Activated CD8-positive, alpha-beta memory T cell treated with anti-CD3 and anti-CD28 coated beads for 24 hours (primary cell): ENCODE measurements around the gene PDZD4.

Experiments used
- DNase-seq: peaks from one replicate; pipeline ENCODE4 v3.0.0-alpha.2; 2020

The PDZD4 gene

DNA sequence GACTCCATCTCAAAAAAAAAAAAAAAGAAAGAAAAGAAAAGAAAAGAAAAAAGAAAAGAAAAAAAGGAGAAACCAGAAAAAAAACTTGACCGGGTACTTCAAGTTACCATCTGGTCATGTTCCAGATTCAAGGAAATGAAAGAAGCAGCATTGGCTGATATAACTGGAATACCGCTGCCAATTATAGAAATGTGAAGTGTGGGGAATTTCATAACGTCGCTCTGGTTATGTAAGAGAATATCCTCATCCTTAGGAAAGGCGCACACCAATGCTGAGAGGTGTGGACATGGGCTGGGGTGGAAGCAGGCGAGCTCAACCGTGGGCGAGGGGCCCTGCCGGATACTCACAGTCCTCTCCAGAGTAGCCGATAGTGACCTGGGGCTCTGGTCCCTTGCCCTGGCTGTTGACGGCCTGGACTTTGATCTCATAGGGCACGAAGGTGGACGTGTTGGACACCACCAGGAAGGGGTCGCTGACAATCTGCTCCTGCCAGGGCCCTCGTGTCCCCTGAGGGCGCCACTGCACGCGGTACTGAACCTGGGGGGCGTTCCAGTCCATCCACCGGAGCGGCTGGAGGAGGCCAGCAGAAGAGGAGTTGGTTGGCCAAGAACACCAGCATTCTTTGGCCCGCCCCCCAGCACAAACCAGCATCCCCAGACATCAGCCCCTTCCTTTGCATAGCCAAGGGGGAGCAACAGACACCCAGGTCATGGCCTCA, 36.1 kb upstream of the PDZD4 start:
- DNase-seq, result no peak

DNA sequence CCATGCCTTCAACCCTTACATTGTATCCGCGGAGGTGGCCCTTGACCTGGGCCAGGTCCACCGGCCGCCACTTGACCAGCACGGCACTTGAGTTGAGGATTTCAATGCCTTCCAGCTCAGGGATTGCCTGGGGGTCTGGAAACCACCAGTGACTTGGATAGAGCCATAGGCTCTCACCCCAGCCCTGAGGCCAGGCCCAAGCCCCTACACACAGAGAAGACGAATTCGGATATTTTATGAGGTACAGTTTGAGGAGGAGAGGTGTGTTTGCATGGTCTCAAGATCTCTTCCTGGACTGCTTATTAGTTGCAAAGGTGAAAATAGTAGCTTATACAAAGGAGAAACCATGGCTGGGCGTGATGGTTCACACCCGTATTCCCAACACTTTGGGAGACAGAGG, 35.3 kb upstream of the PDZD4 start:
- no peak for DNase-seq

- no peak for DNase-seq
Measured at GRCh38 chrX:153865321-153865580, 34.9 kb upstream of the PDZD4 start.

GRCh38 chrX:153864561-153865320, 34.4 kb upstream of the PDZD4 start:
- no peak for DNase-seq

DNA sequence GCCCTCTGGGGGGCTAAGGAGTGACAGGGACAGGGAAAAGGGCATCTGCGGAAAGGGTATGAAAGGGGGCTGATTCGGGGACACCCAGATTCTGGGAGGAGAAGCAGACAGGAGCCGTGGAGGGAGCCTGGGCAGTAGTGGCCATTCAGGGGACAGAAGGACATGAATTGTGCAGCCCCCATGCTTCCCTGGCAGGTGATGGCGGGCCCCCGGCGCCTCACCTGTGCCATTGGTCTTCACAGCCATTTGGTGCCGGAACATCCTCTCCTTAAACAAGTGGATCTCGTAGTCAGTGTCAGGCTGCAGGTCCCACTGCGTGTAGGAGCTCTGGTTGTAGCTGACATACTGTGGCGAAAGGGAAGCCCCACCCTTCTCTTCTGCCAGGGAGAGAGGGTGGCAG, 33.8 kb upstream of the PDZD4 start:
- DNase-seq, result no peak

- DNase-seq, result no peak
Measured at GRCh38 chrX:153863251-153863991, 33.1 kb upstream of the PDZD4 start.

DNA sequence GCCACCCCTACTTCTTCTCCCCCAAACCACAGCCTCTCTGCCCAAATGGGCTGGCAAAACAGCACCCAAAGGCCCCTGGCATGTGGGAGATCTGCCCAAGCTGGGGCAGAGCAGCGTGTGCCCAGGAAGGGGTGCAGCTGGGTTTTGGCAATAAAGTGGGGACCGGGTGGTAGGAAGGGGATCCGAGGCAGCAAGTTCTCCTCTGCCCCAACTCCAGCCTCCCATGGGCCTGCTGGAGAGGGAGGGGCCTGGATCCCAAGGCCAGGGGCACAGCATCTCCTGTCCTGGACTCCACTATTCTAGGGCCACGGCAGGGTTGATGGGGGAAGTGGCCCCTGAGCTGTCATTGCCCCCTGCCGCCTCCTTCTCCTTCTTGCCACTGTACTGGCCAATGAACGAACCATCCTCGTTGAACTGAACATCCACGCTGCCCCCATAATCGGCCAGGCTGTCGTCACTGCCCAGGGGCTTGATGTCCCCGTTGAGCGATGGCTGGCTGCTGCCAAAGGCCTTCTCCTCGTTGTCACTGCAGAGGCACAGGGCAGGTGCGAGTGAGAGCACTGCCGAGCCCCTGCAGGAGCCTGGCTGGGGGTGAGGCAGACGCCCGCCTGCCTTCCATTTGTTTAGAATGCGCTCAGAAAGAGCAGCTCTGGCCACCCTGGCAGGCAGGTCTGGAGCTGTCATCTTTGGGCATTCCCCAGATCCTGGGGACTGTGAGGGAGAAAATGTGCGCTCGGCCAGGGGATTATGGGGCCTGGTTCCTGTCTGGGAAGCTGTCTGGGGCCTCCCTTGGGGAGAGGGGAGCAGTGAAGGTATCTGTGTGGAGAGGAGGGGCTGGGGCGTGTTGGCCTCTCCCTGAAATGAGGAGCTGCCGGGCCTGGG, 32.3 kb upstream of the PDZD4 start:
- DNase-seq, result no peak

DNA sequence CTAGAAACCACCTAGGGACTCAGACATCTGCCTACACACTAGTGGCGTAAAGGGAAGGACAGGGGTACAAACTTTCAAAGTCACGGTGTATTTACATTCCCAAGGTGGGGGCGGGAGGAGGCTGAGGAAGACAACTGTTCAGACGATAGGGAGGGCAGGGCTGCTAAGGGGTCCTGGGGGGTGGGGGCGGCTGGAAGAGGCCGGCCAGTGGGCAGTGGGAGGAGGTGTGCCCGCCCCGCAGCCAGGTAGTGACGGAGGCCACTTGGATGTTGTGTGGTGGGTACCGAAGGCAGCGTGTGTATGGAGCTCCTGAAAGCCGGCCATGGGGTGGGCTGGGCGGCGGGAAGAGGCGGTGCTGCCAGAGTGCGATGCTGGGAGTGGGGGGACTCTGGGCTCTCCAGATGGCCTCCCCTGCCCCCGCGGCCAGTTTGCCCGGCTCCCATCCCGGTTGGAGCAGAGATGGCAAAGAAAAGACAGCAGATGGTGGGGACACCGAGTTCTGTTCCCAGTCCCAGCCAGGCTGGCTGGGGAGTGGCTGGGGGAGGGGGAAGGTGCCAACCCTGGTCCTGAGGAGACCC, 31.5 kb upstream of the PDZD4 start:
- no peak for DNase-seq

- no peak for DNase-seq
Measured at GRCh38 chrX:153861151-153861550, 30.8 kb upstream of the PDZD4 start.

DNA sequence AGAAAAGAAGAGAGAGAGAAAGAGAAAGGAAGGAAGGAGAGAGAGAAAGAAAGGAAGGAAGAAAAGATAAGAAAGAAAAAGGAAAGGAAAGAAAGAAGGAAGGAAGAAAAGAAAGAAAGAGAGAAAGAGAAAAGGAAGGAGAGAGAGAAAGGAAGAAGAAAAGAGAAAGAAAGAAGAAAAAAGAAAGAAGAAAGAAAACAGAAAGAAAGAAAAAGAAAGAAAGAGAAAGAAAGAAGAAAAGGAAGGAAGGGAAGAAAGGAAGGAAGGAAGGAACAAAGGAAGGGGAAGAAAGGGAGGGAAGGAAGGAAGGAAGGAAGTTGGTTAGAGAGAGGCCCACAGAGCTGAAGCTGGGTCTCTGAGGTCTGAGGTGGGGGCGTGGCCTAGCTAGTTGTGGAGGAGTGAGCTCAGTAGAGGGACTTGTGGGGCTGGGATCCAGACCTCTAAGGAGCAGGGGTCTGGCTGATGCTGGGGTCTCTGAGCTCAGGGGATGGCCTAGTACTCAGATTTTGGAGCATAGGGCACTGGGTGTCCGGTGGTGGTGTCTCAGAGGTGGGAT, 27.1 kb upstream of the PDZD4 start:
- no peak for DNase-seq

GRCh38 chrX:153854702-153855101, 24.4 kb upstream of the PDZD4 start:
- DNase-seq, result no peak

- no peak for DNase-seq
Measured at GRCh38 chrX:153853902-153854267, 23.5 kb upstream of the PDZD4 start.

DNA sequence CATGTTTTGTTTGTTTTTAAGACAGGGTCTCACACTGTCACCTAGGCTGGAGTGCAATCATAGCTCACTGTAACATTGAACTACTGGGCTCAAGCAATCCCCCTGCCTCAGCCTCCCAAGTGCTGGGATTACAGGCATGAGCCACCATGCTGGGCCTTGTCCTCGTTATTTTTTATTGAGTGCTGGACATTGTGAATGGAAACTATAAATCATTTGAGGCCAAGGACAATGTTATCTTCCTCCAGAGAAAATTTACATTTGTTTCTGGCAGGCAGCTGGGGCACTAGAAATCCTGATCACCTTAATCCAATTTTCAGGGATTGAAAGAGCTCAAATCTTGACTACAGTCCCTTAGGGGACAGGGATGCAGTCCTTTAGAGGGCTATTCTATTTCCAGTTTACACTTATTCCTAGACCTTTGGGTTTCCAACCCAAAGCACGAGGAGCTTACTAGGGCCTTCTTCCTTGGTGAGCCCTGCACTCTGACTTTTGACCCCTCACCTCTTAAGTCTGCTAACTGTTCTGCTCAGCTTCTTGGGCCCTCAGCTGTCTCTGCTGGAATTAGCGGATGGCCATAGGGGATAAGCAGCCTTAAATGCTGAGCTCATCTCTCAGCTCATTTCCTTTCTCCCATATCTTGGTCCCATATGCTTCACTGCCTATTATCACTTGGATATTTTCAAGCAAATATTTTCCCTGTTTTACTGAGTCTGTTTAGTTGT, 23.0 kb upstream of the PDZD4 start:
- no peak for DNase-seq

- DNase-seq, result no peak
Measured at GRCh38 chrX:153851981-153852380, 21.6 kb upstream of the PDZD4 start.

DNA sequence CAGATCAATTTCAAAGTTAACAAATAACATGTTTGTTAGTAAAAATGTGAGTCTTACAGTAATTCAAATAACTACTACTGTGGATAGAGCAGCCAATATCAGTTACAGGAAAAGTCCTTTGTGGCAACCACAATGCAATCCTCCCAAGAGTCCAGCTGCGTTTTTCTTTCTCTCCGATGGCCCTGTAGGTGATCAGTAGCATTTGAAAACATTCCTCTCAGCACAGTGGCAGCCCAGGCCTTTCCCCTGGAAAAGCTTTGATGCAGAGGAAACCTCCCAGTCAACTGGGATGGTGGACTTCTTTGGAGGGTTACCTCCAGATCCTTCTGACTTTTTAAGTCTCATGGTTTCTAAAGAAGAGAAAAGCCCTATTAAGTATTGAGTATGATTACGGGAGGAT, 18.0 kb upstream of the PDZD4 start:
- no peak for DNase-seq

DNA sequence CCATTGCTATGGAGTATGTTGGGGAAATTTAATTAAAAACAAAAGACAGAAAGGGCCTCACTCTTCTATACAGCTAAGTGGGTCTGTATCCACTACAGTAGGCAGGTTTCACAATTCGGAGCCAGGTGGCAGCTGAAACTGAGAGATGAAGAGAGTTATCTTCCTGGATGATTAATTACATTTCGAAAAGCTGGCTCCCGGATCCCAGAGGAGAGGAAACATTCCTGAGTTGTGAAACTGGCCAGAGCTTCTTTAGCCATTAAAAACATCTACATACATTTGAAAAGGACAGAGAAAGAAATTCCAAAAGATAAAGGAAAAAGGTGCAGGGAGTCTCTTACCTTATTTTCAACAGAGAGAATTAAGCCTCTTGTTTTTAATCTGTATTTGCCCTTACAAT, 15.5 kb upstream of the PDZD4 start:
- no peak for DNase-seq

DNA sequence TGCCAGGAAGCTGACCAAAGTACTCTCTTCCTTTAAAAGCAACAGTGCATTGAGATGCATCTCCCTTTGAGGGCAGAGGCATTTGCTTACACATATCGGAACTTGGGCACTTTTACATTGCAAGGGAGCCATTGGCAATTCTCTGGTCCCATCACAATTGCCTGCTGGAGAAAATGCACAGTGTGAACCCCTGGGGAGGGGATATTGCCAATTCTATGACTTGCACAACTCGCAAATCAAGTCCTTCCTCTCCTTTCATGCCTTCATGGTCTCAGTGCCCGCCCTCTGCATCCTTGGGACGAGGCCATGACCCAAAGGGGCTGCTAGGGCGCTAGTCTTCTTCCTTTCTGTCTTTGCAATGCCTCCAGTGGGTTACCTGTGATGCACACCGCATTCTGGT, 14.9 kb upstream of the PDZD4 start:
- DNase-seq, result no peak

DNA sequence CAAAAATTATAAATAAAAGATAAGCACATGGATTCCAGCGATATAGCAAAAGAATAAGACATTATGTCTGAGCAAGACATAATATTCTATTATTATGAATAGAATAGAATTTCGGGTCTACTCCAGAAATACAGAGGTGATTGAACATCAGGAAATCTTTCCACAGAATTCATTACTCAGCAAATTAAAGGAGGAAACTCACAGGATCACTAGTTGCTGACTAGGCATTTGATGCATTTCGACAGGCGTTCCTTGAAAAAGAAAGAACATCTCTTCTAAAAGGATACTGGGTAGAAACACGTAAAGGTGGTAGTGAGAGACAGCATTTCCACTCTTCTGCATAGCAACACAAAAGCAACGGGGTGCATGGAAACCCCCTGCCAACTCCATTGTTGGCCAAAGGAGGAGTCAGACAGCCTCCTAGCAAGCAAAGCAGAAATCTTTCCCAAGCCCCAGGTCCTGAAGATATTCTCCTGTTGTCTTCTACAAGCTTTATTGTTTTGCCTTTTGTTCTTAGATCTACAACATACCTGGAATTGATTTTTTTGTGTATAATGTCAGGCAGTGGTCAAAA, 14.3 kb upstream of the PDZD4 start:
- DNase-seq, result no peak

DNA sequence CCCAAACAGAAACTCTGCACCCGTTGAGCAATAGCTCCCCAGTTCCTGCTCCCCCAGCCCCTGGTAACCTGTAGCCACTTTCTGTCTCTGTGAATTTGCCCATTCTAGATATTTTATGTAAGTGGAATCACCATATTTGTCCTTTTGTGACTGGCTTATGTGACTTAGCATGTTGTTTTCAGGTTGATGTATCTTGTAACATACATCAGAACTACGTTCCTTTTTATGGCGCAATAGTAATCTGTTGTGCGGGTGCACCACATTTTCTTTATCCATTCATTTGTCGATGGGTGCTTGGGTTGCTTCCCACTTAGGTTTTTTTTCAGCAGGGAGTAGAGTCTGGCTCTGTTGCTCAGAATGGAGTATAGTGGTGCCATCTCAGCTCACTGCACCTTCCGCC, 6.6 kb upstream of the PDZD4 start:
- no peak for DNase-seq

- no peak for DNase-seq
Measured at GRCh38 chrX:153832728-153833127, 2.4 kb upstream of the PDZD4 start.

- no peak for DNase-seq
Measured at GRCh38 chrX:153831429-153832150, 1.2 kb upstream of the PDZD4 start.
